GM23338 (cell line): ENCODE results near the gene GALNT16. TPM values are rescaled to one million over a fixed set of nuclear protein-coding genes. Genes with fewer than 3 reads are reported as not detected.

Experiments used
- CREB1 ChIP-seq: fragments of 250-450 bp; sonication (Bioruptor Pico); IDR thresholded peaks from 2 replicates; pipeline ENCODE4 v1.5.0; 2020; ENCODE audit warnings: low read depth, mild to moderate bottlenecking, moderate library complexity
- EZH2 ChIP-seq: fragments of 200-600 bp; sonication (generic); IDR thresholded peaks from one replicate; pipeline ENCODE4 v1.8.0; 2017; ENCODE audit warnings: antibody characterized with exemption, mild to moderate bottlenecking, low read depth; ENCODE audit not compliant: unreplicated experiment
- EZH2phosphoT487 ChIP-seq: fragments of 200-600 bp; sonication (generic); IDR thresholded peaks from one replicate; pipeline ENCODE4 v1.8.1; 2018; ENCODE audit warnings: antibody characterized with exemption; ENCODE audit not compliant: unreplicated experiment
- JUNB ChIP-seq: IDR thresholded peaks from one replicate; pipeline ENCODE4 v1.6.1; 2016; ENCODE audit warnings: antibody characterized with exemption; ENCODE audit not compliant: unreplicated experiment
- NANOG ChIP-seq: IDR thresholded peaks from 2 replicates; pipeline ENCODE4 v1.6.1; 2016; ENCODE audit warnings: antibody characterized with exemption, borderline replicate concordance
- POLR2AphosphoS5 ChIP-seq: IDR thresholded peaks from 2 replicates; pipeline ENCODE4 v1.6.1; 2016; ENCODE audit warnings: antibody characterized with exemption, low read depth
- STAT1 ChIP-seq: IDR thresholded peaks from one replicate; pipeline ENCODE4 v1.6.1; 2016; ENCODE audit warnings: antibody characterized with exemption; ENCODE audit not compliant: unreplicated experiment
- ZNF114 ChIP-seq: fragments of 250-450 bp; sonication (Bioruptor Pico); IDR thresholded peaks from 2 replicates; pipeline ENCODE4 v1.5.0; 2020; ENCODE audit warnings: mild to moderate bottlenecking, moderate library complexity
- ZNF331 ChIP-seq: fragments of 250-450 bp; sonication (Bioruptor Pico); IDR thresholded peaks from 2 replicates; pipeline ENCODE4 v1.5.0; 2020; ENCODE audit warnings: low read depth, mild to moderate bottlenecking, moderate library complexity
- ZNF462 ChIP-seq: fragments of 250-450 bp; sonication (Bioruptor Pico); IDR thresholded peaks from 2 replicates; pipeline ENCODE4 v1.5.0; 2020; ENCODE audit warnings: mild to moderate bottlenecking, moderate library complexity
- polyA plus RNA-seq: library from polyadenylated mRNA; unstranded; fragments of >200 nt; fragmentation: Nextera tagmentation; extraction: Ambion mirVana; gene quantifications from 2 replicates; pipeline ENCODE4 v1.2.1, GENCODE V29; 2016
- total RNA-seq: library from RNA; depleted of rRNA; stranded (reverse); fragments of >200 nt; shearing (Covaris generic); gene quantifications from 2 replicates; pipeline ENCODE4 v1.2.3, GENCODE V29; 2014
- TF ChIP-seq, protein P1 (sequence below): IDR thresholded peaks from 2 replicates; pipeline ENCODE4 v1.6.1; 2016; ENCODE audit warnings: antibody characterized with exemption

Gene GALNT16
- total and polyA plus RNA-seq, 2 experiments from 2014 or later = 1.5 to 2.9 TPM

- TF ChIP-seq ZNF462 (CRISPR knock-in tag) (no peak), CREB1 (CRISPR knock-in tag) (no peak), EZH2 (no peak), EZH2phosphoT487 (no peak), JUNB (no peak), STAT1 (no peak), POLR2AphosphoS5 (no peak), ZNF114 (no peak), ZNF331 (CRISPR knock-in tag) (no peak), NANOG (no peak)
- TF ChIP-seq, protein P1, sequence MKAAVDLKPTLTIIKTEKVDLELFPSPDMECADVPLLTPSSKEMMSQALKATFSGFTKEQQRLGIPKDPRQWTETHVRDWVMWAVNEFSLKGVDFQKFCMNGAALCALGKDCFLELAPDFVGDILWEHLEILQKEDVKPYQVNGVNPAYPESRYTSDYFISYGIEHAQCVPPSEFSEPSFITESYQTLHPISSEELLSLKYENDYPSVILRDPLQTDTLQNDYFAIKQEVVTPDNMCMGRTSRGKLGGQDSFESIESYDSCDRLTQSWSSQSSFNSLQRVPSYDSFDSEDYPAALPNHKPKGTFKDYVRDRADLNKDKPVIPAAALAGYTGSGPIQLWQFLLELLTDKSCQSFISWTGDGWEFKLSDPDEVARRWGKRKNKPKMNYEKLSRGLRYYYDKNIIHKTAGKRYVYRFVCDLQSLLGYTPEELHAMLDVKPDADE = no peak
Measured at GRCh38 chr14:69320581-69321365, 60.8 kb downstream of the GALNT16 start (continued).
